Ovary (tissue), 3 donors: Measurements from ENCODE around the gene ALPP.

Experiments used
- POLR2A ChIP-seq: fragments of 450-650 bp; IDR thresholded peaks from one replicate; pipeline ENCODE4 v1.6.1; 2017; ENCODE audit warnings: antibody characterized with exemption, mild to moderate bottlenecking, moderate library complexity
- TF ChIP-seq, protein P1 (sequence below), 3 donors: fragments of 450-650 bp in 2 of 3; fragments of 200-600 bp in 1 of 3; IDR thresholded peaks; one replicate each; pipeline versions ENCODE4 v1.5.1 to v1.8.0; 2016 to 2022; ENCODE audit warnings: antibody characterized with exemption in 3 of 3, mild to moderate bottlenecking in 1 of 3
- donor health status: DM: no; HTN: no; CAD: no.

DNA sequence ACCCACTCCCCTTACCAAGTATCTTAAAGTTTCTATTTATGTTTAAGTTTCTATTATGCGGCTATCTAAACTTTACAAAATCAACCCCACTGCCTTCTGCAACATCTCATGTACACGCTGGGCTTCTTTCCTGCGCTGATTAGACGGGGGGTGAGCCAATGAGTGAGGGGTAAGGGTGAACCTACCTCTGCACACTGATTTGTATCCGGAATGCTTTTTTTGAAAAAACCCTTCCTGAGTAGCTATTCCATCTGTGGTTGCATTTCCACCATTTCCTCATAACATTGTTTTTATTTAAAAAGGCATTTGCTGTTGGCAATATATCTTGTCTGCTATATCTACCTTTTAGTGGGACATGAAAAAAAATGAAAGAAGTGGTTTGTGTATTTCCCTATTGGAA is 34.4 kb downstream of the ALPP start:
- TF ChIP-seq, protein P1, sequence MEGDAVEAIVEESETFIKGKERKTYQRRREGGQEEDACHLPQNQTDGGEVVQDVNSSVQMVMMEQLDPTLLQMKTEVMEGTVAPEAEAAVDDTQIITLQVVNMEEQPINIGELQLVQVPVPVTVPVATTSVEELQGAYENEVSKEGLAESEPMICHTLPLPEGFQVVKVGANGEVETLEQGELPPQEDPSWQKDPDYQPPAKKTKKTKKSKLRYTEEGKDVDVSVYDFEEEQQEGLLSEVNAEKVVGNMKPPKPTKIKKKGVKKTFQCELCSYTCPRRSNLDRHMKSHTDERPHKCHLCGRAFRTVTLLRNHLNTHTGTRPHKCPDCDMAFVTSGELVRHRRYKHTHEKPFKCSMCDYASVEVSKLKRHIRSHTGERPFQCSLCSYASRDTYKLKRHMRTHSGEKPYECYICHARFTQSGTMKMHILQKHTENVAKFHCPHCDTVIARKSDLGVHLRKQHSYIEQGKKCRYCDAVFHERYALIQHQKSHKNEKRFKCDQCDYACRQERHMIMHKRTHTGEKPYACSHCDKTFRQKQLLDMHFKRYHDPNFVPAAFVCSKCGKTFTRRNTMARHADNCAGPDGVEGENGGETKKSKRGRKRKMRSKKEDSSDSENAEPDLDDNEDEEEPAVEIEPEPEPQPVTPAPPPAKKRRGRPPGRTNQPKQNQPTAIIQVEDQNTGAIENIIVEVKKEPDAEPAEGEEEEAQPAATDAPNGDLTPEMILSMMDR (IDR thresholded peaks at IDR 0.05): no peak
- TF ChIP-seq POLR2A: no peak
